BE2C (cell line): Measurements from ENCODE around the gene DNASE1L1.

Experiments used
- DNase-seq: peaks from one replicate; pipeline ENCODE4 v3.0.0-alpha.2; 2020
- H3K27me3 ChIP-seq: fragments of 250-450 bp; sonication (Bioruptor Pico); 2 replicates; pipeline ENCODE4 v1.5.1; 2020; ENCODE audit warnings: mild to moderate bottlenecking
- H3K36me3 ChIP-seq: fragments of 250-450 bp; sonication (Bioruptor Pico); 2 replicates; pipeline ENCODE4 v1.5.1; 2020; ENCODE audit warnings: mild to moderate bottlenecking
- H3K4me1 ChIP-seq: fragments of 250-450 bp; sonication (Bioruptor Pico); 2 replicates; pipeline ENCODE4 v1.5.1; 2020
- H3K4me3 ChIP-seq: 2 replicates; pipeline ENCODE4 v1.5.1; 2011; ENCODE audit warnings: low read depth, low read length
- H3K9me3 ChIP-seq: fragments of 250-450 bp; sonication (Bioruptor Pico); 2 replicates; pipeline ENCODE4 v1.5.1; 2020
- TF ChIP-seq, protein P1 (sequence below): IDR thresholded peaks from 2 replicates; pipeline ENCODE4 v1.5.1; 2012; ENCODE audit warnings: mild to moderate bottlenecking, low read depth, low read length

Gene DNASE1L1

GRCh38 chrX:154371017-154371788 is 37.9 kb downstream of the DNASE1L1 start:
- peak; percentile 90 for DNase-seq
- TF ChIP-seq, protein P1, sequence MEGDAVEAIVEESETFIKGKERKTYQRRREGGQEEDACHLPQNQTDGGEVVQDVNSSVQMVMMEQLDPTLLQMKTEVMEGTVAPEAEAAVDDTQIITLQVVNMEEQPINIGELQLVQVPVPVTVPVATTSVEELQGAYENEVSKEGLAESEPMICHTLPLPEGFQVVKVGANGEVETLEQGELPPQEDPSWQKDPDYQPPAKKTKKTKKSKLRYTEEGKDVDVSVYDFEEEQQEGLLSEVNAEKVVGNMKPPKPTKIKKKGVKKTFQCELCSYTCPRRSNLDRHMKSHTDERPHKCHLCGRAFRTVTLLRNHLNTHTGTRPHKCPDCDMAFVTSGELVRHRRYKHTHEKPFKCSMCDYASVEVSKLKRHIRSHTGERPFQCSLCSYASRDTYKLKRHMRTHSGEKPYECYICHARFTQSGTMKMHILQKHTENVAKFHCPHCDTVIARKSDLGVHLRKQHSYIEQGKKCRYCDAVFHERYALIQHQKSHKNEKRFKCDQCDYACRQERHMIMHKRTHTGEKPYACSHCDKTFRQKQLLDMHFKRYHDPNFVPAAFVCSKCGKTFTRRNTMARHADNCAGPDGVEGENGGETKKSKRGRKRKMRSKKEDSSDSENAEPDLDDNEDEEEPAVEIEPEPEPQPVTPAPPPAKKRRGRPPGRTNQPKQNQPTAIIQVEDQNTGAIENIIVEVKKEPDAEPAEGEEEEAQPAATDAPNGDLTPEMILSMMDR = no peak
- no peaks in the 10 kb centered on the region for H3K9me3 ChIP-seq
- H3K36me3 ChIP-seq = peaks cover 27% of the 10 kb centered on the region
- H3K27me3 ChIP-seq = no peaks in the 10 kb centered on the region
- no peaks in the 10 kb centered on the region; the same call in none of the 2 replicates for H3K4me1 ChIP-seq
- peak overlapping the region; percentile 79 for H3K4me3 ChIP-seq

DNA sequence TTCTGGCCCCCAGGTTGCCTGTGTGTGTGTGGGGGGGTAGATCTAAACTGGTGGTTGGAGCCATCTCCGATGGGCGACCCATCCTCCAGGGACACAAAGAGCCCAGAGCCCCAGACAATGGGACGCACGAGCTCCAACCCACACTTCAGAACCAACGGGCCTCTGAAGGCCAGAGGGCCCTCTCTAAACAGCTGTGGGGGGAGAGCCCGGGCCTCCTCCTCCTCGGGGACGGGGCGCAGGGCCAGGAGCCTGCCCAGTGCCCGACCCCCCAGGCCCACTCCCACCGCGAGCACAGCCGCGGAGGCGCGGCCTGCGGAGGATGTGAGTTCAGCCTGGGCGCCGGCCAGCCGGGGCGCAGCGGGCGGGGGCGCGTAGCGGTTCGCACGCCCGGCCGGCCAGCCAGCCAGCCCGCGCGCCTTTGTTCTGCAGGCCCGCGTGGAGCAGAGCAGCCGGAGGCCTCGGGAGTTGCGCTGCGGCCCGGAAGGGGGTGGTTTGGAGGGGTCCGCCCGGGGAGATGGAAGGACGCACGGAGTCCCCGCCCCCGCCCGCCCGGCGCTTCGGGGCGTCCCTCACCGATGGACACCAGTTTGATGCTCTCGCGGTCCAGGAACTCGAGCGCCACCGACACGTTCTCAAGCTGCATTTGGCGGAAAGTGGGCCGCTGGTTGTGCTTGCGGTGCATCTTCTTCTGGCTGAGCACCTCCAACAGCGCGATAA is 38.6 kb downstream of the DNASE1L1 start:
- peaks cover 32% of the 10 kb centered on the region for H3K36me3 ChIP-seq
- DNase-seq = peak; percentile 35
- H3K9me3 ChIP-seq = no peaks in the 10 kb centered on the region
- TF ChIP-seq, protein P1 = no peak
- H3K4me1 ChIP-seq = no peaks in the 10 kb centered on the region; the same call in none of the 2 replicates
- no peaks in the 10 kb centered on the region for H3K27me3 ChIP-seq
- peak overlapping the region; percentile 79 for H3K4me3 ChIP-seq

- peak; percentile 76 for DNase-seq
- TF ChIP-seq, protein P1 = no peak
Observed at GRCh38 chrX:154369449-154370299, 39.4 kb downstream of the DNASE1L1 start.

GRCh38 chrX:154368630-154369448 is 40.2 kb downstream of the DNASE1L1 start:
- Histone ChIP-seq H3K36me3 (peaks cover 49% of the 10 kb centered on the region), H3K4me3 (peak overlapping the region; percentile 79), H3K27me3 (no peaks in the 10 kb centered on the region), H3K9me3 (no peaks in the 10 kb centered on the region), H3K4me1 (no peaks in the 10 kb centered on the region; the same call in none of the 2 replicates)
- peak; percentile 56 for DNase-seq
- TF ChIP-seq, protein P1 = no peak

More at GRCh38 chrX:154369449-154370299, 39.4 kb downstream of the DNASE1L1 start:
- Histone ChIP-seq H3K27me3 (no peaks in the 10 kb centered on the region), H3K36me3 (peaks cover 40% of the 10 kb centered on the region), H3K4me3 (peak overlapping the region; percentile 79), H3K4me1 (no peaks in the 10 kb centered on the region; the same call in none of the 2 replicates), H3K9me3 (no peaks in the 10 kb centered on the region)

GRCh38 chrX:154367474-154368308 is 41.4 kb downstream of the DNASE1L1 start:
- DNase-seq = no peak
- Histone ChIP-seq H3K9me3 (no peaks in the 10 kb centered on the region), H3K4me3 (no peak overlapping the region), H3K36me3 (peaks cover 55% of the 10 kb centered on the region), H3K27me3 (no peaks in the 10 kb centered on the region), H3K4me1 (no peaks in the 10 kb centered on the region; the same call in none of the 2 replicates)
- TF ChIP-seq, protein P1 = no peak
